Measurements from ENCODE around the gene MBOAT1.
"Not testable (repeated sequence)": the region's sequence is repeated elsewhere in the genome, so short reads cannot be mapped to it uniquely, and the experiment has no call there.

Gene MBOAT1

DNA sequence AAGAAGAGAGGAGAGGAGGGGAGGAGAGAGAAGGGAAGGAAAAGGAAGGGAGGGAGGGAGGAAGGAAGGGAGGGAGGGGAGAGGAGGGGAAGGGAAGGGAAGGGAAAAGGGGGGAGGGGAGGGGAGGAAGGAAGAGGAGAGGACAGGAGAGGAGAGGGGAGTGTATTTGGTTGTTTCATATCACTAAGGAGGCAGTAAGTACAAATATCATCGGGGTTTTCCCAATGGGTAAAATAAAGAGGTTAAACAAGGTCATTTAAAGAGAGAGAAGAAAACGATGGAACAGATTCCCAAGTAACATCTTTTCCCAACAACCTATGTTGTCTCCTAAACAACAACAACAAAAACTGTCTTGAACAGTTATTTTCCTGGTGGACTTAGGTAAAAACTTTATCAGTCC, 43.6 kb downstream of the MBOAT1 start:
- no peak for DNase-seq

DNA sequence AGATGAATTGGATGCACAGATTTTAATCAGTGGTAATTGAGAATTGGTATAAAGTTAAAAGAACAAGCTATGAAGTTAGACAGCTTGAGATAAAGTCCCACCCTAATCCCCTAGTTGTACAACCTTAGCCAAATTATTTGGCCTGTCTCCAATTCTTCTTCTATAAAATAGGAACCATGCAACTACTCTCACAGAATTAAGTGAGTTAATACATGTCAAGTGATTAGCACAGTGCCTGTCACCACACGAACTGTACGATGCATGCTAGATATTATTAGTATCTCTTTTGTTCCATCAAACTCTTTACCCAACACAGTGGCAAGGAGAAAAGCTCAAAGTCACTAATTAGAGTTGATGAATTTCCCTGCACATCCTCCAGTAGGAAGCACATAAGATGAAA, 44.7 kb downstream of the MBOAT1 start:
- DNase-seq = no peak

DNA sequence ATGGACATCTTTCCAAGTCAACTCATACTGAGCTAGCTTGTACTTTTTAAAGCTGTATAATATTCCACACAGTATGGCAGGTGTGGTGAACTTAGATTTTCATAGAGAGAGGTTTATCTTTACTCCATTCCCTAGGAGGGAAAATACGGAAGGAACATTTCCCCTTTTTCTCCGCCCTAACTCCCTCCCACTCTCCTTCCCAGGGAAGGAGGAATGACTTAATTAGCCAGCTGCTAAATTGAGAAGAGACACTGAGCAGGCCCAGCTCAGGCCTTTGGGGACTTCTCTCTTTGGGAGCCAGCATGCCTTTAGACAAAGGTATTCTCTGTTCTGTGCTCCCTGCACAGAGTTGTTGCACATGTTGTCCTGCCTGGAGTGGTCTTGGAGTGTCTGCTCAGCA, 46.1 kb downstream of the MBOAT1 start:
- no peak for DNase-seq

DNA sequence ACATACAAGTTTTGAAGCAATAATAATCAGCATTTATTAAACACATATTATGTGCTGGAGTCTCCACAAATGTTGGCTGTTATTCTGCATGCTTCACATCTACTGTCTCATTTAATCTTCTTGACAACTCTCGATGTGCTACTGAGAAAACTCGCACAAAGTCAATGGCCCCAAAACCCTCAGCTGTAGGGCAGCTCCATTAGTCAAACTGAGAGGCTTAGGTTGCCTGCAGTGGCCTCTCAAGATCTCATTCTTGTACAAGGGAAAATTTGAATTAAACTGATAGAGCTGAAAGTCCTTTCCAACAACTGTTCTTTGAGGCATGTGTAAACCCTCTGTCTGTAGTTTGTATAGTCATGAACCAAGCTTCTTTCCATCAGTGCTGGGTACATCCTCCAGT, 49.8 kb downstream of the MBOAT1 start:
- DNase-seq = no peak

DNA sequence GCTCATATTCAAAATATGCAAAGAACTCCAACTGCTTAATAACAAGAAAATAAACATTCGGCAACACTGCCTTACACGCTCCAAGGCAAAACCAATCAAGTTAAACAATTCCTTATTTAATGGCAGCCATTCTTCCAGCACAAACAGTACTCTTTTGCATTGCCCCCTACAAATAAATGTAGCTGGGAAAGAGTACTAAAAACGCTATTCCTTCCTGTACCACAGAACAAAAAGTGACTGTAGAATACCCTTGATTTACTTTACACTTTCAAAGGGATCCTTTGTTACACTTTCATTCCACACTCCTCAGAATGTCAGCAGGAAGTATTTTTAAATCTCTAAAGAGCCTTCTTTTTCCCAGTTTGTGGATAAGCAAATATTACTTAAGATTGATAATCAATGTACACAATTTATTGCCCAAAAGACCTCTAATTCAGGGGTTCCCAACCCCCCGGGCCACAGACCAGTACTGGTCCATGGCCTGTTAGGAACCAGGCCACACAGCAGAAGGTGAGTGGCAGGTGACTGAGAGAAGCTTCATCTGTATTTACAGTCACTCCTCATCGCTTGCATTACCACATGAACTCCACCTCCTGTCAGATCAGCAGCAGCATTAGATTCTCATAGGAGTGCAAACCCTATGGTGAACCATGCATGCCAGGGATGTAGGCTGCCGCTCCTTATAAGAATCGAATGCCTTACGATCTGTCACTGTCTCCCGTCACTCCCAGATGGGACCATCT, 51.6 kb downstream of the MBOAT1 start:
- DNase-seq = no peak

DNA sequence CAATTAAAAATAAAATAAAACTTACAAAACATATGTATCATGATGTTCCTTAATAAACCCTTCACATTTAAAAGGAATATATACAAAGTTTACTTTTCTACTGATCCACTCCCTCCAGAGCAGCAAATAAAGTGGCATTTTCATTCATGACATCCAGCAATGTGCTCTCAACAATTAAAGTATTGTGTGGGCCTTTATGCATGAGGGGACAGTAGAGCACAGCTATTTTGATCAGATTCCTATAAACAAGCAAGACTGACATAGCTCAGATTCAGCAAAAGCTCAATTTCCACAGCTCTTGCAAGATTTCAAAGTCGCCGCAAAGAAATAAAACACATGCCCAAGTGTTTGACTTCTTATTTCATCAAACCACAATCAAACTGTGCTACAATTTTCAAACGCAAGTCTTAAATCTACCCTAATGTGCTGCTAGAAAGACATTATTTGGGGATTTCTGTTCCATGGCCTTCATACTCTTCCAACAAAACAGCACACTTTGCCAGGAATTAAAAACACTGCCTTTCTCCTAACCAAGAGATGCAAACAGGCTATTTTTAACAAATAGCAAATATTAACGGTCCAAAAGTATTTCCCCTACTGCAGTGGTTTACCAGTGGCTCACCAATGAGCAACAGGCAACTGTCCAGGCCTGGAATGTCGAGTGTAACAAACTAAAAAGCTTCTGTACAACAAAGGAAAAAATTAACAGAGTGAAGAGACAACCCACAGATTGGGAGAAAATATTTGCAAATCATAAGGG, 52.3 kb downstream of the MBOAT1 start:
- no peak for DNase-seq

DNA sequence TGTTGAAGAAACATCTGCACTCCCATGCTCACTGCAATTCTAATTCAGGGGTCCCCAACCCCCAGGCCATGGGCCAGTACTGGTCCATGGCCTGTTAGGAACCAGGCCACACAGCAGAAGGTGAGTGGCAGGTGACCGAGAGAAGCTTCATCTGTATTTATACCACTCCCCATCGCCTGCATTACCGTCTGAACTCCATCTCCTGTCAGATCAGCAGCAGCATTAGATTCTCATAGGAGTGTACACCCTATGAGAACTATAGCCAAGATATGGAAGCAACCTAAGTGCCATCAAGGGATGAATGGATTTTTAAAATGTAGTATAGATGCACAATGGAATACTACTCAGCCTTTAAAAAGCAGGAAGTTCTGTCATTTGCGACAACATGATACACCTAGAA, 53.2 kb downstream of the MBOAT1 start:
- DNase-seq = no peak

DNA sequence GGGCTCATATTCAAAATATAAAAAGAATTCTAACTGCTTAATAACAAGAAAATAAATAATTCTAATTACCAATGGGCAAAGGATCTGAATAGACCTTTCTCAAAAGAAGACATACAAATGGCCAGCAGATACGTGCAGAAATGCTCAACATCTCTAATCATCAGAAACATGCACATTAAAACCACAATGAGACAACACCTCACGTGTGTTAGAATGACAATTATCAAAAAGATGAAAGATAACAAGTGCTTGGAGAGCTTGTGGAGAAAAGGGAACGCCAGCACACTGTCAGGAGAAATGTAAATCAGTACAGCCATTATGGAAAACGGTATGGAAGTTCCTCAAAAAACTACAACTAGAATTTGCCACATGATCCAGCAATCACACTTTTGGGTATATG, 53.6 kb downstream of the MBOAT1 start:
- DNase-seq = no peak

DNA sequence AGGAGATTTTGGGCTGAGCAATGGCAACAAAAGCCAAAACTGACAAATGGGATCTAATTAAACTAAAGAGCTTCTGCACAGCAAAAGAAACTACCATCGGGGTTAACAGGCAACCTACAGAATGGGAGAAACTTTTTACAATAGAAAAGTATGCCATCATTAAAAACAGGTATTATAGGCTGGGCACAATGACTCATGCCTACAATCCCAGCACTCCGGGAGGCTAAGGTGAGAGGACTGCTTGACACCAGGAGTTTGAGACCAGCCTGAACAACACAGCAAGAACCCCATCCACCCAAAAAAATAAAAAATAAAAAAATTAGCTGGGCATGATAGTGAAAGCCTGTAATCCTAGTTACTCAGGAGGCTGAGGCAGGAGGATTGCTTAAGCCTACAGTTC, 55.4 kb downstream of the MBOAT1 start:
- DNase-seq = no peak

DNA sequence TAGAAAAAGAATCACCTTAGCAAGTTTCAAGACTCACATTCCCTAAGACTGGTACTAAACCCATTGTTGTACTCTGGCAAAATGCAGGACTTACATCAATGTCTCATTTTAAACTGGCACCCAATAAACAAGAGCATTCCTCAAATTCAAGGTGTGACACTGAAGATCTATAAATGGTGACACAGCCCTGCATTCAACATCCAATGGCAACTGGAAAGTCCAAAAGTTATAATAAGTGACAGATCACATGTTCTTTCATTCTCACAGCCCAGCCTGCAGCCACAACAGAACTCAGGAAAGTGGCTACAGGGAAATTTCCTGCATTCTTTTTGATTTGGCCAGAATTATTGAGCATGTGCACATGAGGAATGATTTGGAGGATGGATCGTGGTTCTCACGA, 57.5 kb downstream of the MBOAT1 start:
- no peak for DNase-seq

DNA sequence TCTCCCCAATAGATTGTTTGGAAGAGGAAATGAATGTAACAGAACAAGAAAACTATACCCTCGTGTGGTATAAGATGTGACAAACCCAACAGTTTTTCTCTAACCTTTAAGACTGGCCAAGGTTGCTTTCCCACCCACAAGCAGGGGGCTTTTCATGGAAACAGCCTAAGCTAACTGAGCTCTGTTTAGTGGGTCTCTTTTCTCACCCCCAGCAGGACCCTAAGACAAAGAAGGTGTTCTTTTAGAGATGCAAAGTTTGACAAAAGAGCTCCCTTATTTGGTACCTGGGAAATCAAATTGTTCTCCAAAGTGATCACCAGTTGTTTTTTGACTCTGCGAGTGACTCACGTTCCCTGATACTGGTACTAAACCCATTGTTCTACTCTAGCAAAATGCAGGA, 59.1 kb downstream of the MBOAT1 start:
- DNase-seq = no peak

DNA sequence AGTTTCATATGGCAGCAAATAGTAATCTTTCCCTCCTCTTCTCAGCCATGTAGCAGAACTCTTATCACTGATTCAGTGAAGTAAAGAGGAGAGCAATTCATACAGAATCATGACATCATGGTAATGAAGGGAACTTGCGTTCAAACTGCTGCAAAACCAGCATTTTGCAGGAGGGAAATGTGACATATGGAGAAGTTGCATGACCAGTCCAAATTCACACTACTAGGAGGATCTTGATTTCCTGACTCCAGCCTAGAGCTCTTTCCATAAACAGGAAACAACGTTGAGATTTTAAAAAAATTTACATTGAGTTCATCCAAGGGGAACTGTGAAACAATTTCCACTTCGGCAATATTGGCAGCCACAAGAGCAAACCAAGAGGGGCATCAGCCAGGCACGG, 63.8 kb downstream of the MBOAT1 start:
- DNase-seq = no peak

DNA sequence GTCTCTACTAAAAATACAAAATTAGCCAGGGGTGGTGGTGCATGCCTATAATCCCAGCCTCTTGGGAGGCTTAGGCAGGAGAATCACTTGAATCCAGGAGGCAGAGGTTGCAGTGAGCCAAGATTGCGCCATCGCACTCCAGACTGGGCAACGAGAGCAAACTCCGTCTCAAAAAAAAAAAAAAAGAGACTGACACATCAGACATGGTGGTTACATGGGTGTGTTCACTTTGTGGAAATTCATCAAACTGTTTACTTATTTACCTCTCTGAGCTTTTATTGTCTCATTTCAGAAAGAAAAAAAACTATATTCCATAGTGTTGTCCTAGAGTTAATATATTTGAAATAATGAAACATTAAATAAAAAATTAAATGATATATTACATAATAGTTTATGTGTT, 64.8 kb downstream of the MBOAT1 start:
- no peak for DNase-seq

DNA sequence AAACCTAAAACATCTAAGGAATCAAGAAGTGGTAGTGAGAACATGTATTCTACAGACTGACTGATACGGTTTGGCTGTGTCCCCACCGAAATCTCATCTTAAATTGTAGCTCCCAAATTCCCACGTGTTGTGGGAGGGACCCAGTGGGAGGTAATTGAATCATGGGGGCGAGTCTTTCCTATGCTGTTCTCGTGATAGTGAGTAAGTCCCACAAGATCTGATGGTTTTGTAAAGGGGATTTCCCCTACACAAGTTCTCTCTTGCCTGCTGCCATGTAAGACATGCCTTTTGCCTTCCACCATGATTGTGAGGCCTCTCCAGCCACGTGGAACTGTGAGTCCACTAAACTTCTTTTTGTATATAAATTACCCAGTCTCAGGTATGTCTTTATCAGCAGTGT, 65.4 kb downstream of the MBOAT1 start:
- not testable (repeated sequence) for DNase-seq

DNA sequence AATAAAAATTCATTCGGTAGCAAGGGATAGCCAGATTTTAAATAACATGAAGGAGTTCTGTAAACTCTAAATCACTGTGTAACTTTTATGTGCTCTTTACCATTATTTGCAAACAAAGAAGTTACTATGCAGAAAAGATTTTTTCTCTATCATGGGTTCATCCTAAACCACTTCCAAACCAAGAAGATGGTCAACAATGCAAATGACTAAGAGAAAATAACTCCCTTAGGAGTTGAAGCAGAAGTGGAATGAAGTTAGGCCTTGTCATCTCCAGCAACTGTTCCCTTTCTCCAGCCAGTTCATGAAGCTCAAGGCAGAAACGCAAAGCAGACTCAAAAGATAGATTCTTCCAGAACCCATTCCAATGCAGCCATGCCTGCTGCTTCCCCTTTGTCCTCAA, 66.0 kb downstream of the MBOAT1 start:
- no peak for DNase-seq

DNA sequence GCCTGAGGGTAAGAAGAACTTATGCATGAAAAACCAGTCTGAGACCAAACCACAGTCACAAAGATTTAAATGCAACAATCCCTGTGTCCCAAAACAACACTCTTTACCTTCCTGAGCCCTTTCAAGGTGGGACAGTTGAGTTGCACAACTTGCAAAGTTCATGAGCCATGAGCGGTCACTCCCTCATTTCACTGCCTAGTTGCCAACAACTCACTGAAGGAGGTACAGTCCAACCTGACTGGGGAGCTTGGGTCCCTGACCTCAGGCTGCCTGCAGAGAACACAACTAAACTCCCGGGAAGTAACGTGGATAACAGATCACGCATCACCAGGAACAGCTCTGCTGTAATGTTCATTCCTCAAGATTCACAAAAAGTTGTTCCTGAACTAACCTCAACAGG, 69.4 kb downstream of the MBOAT1 start:
- no peak for DNase-seq

DNA sequence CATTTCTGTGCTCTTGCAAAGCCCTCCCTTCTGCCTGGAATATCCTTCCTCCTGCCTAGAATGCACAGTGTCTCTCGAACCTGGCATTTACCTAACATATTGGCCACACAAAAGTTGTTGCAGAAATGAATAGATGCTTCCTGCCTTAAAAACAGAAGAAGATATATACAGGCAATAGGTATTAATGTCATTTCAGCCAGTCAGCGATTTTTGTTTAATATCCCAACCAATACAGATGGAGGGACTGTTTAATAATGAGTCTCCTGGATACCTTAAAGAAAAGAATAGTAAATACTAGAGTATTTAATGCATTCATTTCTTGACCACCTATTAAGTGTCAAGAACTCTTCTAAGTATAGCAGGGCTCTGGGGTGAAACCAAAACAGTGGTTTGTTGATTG, 70.3 kb downstream of the MBOAT1 start:
- DNase-seq = no peak

DNA sequence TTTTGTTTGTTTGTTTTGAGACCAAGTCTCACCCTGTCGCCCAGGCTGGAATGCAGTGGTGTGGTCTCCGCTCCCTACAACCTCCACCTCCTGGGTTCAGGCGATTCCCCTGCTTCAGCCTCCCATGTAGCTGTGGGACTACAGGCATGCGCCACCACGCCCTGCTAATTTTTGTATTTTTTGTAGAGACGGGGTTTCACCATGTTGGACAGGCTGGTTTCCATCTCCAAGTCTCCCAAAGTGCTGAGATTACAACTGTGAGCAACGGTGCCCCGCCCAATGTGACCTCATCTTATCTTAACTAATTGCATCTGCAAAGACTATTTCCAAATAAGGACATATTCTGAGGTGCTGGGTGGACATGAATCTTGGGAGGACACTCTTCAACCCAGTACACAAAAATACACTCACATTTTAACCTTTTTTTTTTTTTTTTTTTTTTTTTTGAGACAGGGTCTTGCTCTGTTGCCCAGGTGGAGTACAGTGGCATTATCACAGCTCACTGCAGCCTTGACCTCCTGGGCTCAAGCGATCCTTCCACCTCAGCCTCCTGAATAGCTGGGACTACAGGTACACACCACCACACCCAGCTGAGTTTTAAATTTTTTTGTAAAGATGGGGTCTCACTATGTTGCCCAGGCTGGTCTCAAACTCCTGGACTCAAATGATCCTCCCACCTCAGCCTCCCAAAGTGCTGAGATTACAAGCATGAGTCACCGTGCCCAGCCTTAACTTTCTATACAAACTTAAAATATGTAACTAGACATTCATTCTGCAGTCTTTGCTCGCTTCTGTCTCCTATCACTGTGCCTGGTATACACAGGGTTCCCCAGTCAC, 72.9 kb downstream of the MBOAT1 start:
- DNase-seq = not testable (repeated sequence)

DNA sequence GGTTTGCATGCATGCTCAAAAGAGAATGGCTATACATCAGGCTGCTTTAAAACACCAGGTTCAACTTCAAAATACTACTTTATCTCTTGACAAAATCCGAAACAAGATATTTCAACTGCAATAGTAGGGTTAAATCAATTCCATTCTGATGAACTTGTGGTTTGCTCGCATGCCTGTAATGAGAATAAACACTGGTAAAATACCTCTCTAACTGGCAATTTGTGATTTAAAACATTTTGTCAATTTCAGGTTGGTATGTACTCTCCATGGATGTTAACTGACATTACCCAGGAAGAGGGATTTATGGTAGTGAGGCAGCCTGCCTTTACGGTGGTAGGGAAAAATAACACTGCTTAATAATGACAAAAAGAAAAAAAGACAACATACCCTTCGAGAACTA, 74.4 kb downstream of the MBOAT1 start:
- DNase-seq = no peak

DNA sequence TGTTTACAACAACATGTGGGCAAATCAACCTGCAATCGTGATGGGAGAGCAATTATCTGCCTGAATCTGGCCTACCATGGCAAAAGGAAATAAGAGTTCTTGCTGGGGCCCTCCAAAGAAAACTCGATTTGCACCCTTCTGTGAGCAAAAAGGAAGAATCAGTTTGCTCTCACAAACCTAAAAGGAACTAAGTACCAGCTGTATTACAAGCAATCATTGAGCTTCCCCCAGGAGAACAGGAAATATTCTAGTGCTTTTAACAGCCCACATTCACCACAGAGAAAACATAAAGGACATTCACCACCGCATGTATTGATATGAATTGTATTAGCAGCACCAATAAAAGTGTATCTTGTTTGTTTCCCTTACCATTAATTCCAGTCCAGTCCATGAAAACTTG, 75.0 kb downstream of the MBOAT1 start:
- no peak for DNase-seq

DNA sequence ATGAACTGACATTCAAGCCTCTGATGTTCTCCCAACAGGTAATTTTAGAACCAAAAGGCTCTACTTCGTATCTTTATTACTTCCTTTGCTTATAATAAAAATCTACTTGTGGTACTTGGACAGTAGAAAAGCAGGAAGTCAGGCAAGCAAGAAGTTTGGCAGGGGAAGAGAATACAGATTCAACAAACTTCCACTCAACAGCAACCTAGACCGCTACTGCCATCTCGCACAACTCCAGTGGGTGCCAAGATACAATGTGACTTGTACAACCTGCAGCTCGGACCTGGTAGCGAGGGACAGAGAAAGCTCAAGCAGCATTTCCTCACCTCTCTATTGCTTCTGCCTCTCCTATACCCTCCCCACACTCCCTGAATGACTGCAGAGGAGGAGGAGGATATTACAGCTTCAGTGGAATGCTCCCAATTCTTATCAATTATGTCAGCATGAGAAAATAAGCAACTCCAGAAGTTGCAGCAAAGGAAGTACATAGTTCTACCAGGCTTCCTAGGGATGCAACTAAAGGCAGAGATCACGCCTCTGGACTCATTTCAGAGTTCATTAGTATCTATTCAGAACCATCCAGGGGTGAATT, 76.5 kb downstream of the MBOAT1 start:
- DNase-seq = no peak

DNA sequence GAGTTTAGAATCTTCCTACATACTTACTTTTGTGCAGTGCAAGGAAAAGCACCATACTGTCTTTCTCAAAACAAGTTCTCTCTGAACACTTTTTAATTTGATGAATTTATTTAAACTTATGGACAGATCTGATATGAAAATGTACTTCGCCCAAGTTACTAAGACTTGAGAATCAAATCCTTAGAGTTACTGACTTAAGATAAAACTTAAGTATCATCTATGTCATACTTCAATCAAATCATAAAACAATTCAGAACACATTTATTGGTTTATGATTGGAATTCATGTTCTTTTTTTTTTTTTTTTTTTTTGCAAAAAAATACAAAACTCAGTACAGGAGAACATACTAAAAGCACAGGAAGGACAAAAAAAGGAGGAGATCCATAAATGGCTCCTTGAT, 77.7 kb downstream of the MBOAT1 start:
- no peak for DNase-seq

DNA sequence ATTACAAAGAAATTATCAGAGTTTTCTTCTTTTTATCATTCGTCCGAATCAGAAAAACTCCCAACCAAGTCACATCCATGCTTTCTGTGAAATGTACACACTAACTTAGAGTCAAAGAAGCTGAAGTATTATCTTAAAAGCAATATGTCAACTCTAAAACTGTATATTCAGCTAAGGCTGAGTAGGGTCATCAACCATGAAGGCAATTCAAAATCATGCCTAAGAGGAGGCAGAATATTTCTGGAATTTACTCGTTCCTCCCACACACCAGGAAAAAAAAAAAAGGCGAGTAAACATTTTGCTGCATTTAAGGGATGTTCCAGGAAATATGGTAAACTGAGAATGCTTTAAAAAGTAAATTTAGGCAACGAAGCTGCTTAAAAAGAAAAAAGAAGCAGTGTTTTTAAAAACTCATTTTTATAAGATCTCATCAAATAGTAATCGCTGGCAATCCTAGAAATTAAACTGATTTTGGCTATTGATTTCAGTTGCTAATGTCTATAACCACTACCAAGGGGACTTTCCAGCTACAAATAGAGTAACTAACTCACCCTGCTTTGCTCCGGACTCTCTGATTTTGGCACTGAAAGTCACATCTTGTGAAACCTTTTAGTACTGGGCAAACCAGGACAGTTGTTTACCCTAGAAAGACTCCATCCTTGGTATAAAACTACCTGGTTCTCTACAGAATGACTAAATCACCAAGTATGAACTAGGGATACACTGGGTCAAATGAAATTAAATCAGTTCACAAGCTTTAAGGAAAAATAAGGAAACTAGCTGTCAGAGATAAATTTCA, 82.8 kb downstream of the MBOAT1 start:
- DNase-seq = no peak
